CD14-positive monocyte (primary cell): Measurements from ENCODE around the gene EXOC4. TPM values are rescaled to one million over a fixed set of nuclear protein-coding genes. Genes with fewer than 3 reads are reported as not detected.

Source experiments
- DNase-seq, 3 donors: peaks; one replicate each; pipeline ENCODE4 v3.0.0-alpha.2; 2011 to 2022
- H2AFZ ChIP-seq: 2 replicates; pipeline ENCODE4 v1.6.0; 2012; ENCODE audit warnings: mild to moderate bottlenecking, low read depth, low read length, inconsistent platforms; ENCODE audit not compliant: insufficient read depth, poor library complexity, severe bottlenecking
- H3K27ac ChIP-seq, 2 donors: 1 replicate in 1 of 2; 2 replicates in 1 of 2; pipeline ENCODE4 v1.5.1; 2012 to 2013; ENCODE audit warnings: low read length in 2 of 2, control low read depth in 1 of 2, inconsistent platforms in 1 of 2, low read depth in 1 of 2, mild to moderate bottlenecking in 1 of 2
- H3K27me3 ChIP-seq, 2 donors: one replicate each; pipeline versions ENCODE4 v1.6.0 to v1.6.1; 2011 to 2013; ENCODE audit warnings: low read length in 2 of 2; ENCODE audit not compliant: control insufficient read depth in 2 of 2, insufficient read depth in 2 of 2
- H3K36me3 ChIP-seq, 2 donors: replicated peaks in 1 of 2; 1 replicate in 1 of 2; 2 replicates in 1 of 2; pipeline versions ENCODE4 v1.5.1 to v1.6.1; 2012 to 2013; ENCODE audit warnings: low read length in 2 of 2, control low read depth in 1 of 2, inconsistent platforms in 1 of 2, mild to moderate bottlenecking in 1 of 2; ENCODE audit not compliant: insufficient read depth in 2 of 2, control insufficient read depth in 1 of 2
- H3K4me1 ChIP-seq, 2 donors: 1 replicate in 1 of 2; 2 replicates in 1 of 2; pipeline versions ENCODE4 v1.5.1 to v1.6.1; 2012 to 2013; ENCODE audit warnings: low read length in 2 of 2, control low read depth in 1 of 2, inconsistent platforms in 1 of 2, mild to moderate bottlenecking in 1 of 2, moderate library complexity in 1 of 2; ENCODE audit not compliant: insufficient read depth in 2 of 2, control insufficient read depth in 1 of 2
- H3K4me2 ChIP-seq: replicated peaks from 2 replicates; pipeline ENCODE3; 2012; ENCODE audit warnings: low read length, moderate library complexity, mild to moderate bottlenecking; ENCODE audit not compliant: poor library complexity, severe bottlenecking; ENCODE audit errors: extremely low read depth
- H3K4me3 ChIP-seq, 3 experiments: fragments of 200-600 bp in 1 of 3; sonication (generic) in 1 of 3; replicated peaks in 1 of 3; 1 replicate in 2 of 3; 2 replicates in 1 of 3; pipeline ENCODE4 v1.5.1; 2011 to 2013; ENCODE audit warnings: low read length in 3 of 3, mild to moderate bottlenecking in 3 of 3, control low read depth in 2 of 3, low read depth in 2 of 3, inconsistent platforms in 1 of 3, moderate library complexity in 1 of 3
- H3K79me2 ChIP-seq: 2 replicates; pipeline ENCODE4 v1.6.0; 2012; ENCODE audit warnings: mild to moderate bottlenecking, control low read depth, inconsistent platforms, low read length, moderate library complexity; ENCODE audit not compliant: insufficient read depth
- H3K9ac ChIP-seq: 2 replicates; pipeline ENCODE4 v1.6.0; 2017; ENCODE audit warnings: low read length, mild to moderate bottlenecking; ENCODE audit not compliant: insufficient read depth, poor library complexity, severe bottlenecking
- H3K9me3 ChIP-seq, 2 donors: replicated peaks in 1 of 2; 1 replicate in 1 of 2; 2 replicates in 1 of 2; pipeline versions ENCODE4 v1.5.1 to v1.6.1; 2012 to 2013; ENCODE audit warnings: low read length in 2 of 2, control low read depth in 1 of 2; ENCODE audit not compliant: control insufficient read depth in 1 of 2, insufficient read depth in 1 of 2
- H4K20me1 ChIP-seq: 2 replicates; pipeline ENCODE4 v1.6.0; 2012; ENCODE audit warnings: mild to moderate bottlenecking, low read length, control low read depth, moderate library complexity; ENCODE audit not compliant: insufficient read depth
- H3K27ac Mint-ChIP-seq, 7 donors: one replicate each; pipeline ENCODE4 v1.8.0; 2020; ENCODE audit warnings: mild to moderate bottlenecking in 7 of 7, mixed read lengths in 7 of 7, moderate library complexity in 6 of 7, inconsistent platforms in 2 of 7
- H3K27me3 Mint-ChIP-seq, 3 donors: one replicate each; pipeline ENCODE4 v1.8.0; 2021 to 2022; ENCODE audit warnings: low read depth in 3 of 3, mild to moderate bottlenecking in 3 of 3, mixed read lengths in 3 of 3, moderate library complexity in 3 of 3, inconsistent platforms in 1 of 3
- H3K36me3 Mint-ChIP-seq, 2 donors: one replicate each; pipeline ENCODE4 v1.8.0; 2020; ENCODE audit warnings: mixed read lengths in 2 of 2, inconsistent platforms in 1 of 2, mild to moderate bottlenecking in 1 of 2
- H3K4me1 Mint-ChIP-seq: one replicate; pipeline ENCODE4 v1.8.0; 2020; ENCODE audit warnings: mild to moderate bottlenecking, mixed read lengths
- H3K4me3 Mint-ChIP-seq, 2 donors: one replicate each; pipeline ENCODE4 v1.8.0; 2020; ENCODE audit warnings: mild to moderate bottlenecking in 2 of 2, mixed read lengths in 2 of 2, moderate library complexity in 1 of 2
- H3K9me3 Mint-ChIP-seq, 7 donors: one replicate each; pipeline ENCODE4 v1.8.0; 2020 to 2022; ENCODE audit warnings: mixed read lengths in 7 of 7, mild to moderate bottlenecking in 6 of 7, moderate library complexity in 6 of 7, inconsistent platforms in 2 of 7
- CTCF ChIP-seq: fragments of 200-600 bp; IDR thresholded peaks from one replicate; pipeline ENCODE4 v1.8.0; 2022; ENCODE audit warnings: antibody characterized with exemption, mild to moderate bottlenecking
- WGBS: methylation state at CpG from one replicate; pipeline ENCODE4 v1.1.5; 2013; ENCODE audit warnings: missing lambda C conversion rate; ENCODE audit not compliant: insufficient coverage; 5-methylcytosine and 5-hydroxymethylcytosine counted together
- intact Hi-C, 2 donors: fragments of 100-400 bp; cut with micrococcal nuclease; formaldehyde crosslinking; loops; one replicate each; pipeline versions ENCODE4 v1.15.0 to v1.15.1; 2023
- polyA plus RNA-seq, 3 donors: library from polyadenylated mRNA; depleted of rRNA in 1 of 3; unstranded in 2 of 3; stranded (reverse) in 1 of 3; fragments of 300-500 nt in 2 of 3; fragments of >200 nt in 1 of 3; fragmentation: Illumina TruSeq in 2 of 3; gene quantifications; 1 replicate in 2 of 3; 2 replicates in 1 of 3; pipeline ENCODE4 v1.2.3, GENCODE V29; 2012 to 2021

EXOC4 gene
- polyA plus RNA-seq, 3 donors = 20.6 to 22.3 (median 22.3) TPM

GRCh38 chr7:133638857-133639256, 386.0 kb downstream of the EXOC4 start:
- H3K27ac Mint-ChIP-seq = no peak overlapping the region
- Histone ChIP-seq H3K27ac (no peak overlapping the region), H3K4me3 (no peak overlapping the region), H3K79me2 (no peaks in the 10 kb centered on the region), H3K9ac (no peak overlapping the region), H3K36me3 (no peaks in the 10 kb centered on the region), H4K20me1 (no peaks in the 10 kb centered on the region), H2AFZ (no peak overlapping the region), H3K4me2 (no peak overlapping the region), H3K4me1 (no peaks in the 10 kb centered on the region), H3K9me3 (no peaks in the 10 kb centered on the region), H3K27me3 (no peaks in the 10 kb centered on the region)
- peaks cover 8 to 12% of the 10 kb centered on the region in 2 donors for H3K36me3 Mint-ChIP-seq
- TF ChIP-seq CTCF = no peak
- H3K27me3 Mint-ChIP-seq = no peaks in the 10 kb centered on the region
- intact Hi-C loops = no loop called here
- no peak for DNase-seq
- H3K9me3 Mint-ChIP-seq = peaks cover 0 to 2% (median 0%) of the 10 kb centered on the region in 7 donors
- no peaks in the 10 kb centered on the region for H3K4me1 Mint-ChIP-seq
- 100% methylated on average over 2 of the region's 5 CpGs for WGBS
- H3K4me3 Mint-ChIP-seq = no peak overlapping the region

GRCh38 chr7:133641436-133641835, 388.6 kb downstream of the EXOC4 start:
- H3K4me1 Mint-ChIP-seq = peaks cover 13% of the 10 kb centered on the region
- H3K9me3 Mint-ChIP-seq = peaks cover 0 to 2% (median 0%) of the 10 kb centered on the region in 7 donors
- Histone ChIP-seq H3K27ac (no peak overlapping the region), H3K27me3 (no peaks in the 10 kb centered on the region), H3K4me2 (no peak overlapping the region), H3K9ac (no peak overlapping the region), H3K79me2 (no peaks in the 10 kb centered on the region), H3K4me3 (no peak overlapping the region), H3K9me3 (no peaks in the 10 kb centered on the region), H4K20me1 (no peaks in the 10 kb centered on the region), H3K4me1 (peaks cover 12 to 14% of the 10 kb centered on the region in 2 donors), H3K36me3 (no peaks in the 10 kb centered on the region), H2AFZ (no peak overlapping the region)
- DNase-seq = no peak
- 100% methylated on average over 1 of the region's 2 CpGs for WGBS
- no peaks in the 10 kb centered on the region for H3K27me3 Mint-ChIP-seq
- intact Hi-C loops = no loop called here
- peak overlapping the region in 1 of 7 donors; percentile 1 for H3K27ac Mint-ChIP-seq
- TF ChIP-seq CTCF = no peak
- H3K36me3 Mint-ChIP-seq = peaks cover 8 to 12% of the 10 kb centered on the region in 2 donors
- H3K4me3 Mint-ChIP-seq = no peak overlapping the region
